Testis (tissue), 3 donors: ENCODE results near the gene BCL2A1. TPM values are rescaled to one million over a fixed set of nuclear protein-coding genes. Genes with fewer than 3 reads are reported as not detected.

Experiments
- DNase-seq: peaks from one replicate; pipeline ENCODE4 v3.0.0-alpha.2; 2019
- H3K27ac ChIP-seq, 2 donors: fragments of 200-600 bp; sonication (generic); one replicate each; pipeline ENCODE4 v1.5.1; 2019
- H3K27me3 ChIP-seq: fragments of 200-600 bp; sonication (generic); one replicate; pipeline ENCODE4 v1.5.1; 2019
- H3K36me3 ChIP-seq: fragments of 200-600 bp; sonication (generic); one replicate; pipeline ENCODE4 v1.5.1; 2017; ENCODE audit warnings: low read depth; ENCODE audit errors: missing control alignments
- H3K4me1 ChIP-seq: fragments of 200-600 bp; sonication (generic); one replicate; pipeline ENCODE4 v1.5.1; 2019
- H3K4me3 ChIP-seq, 2 donors: fragments of 200-600 bp; sonication (generic); one replicate each; pipeline ENCODE4 v1.5.1; 2017 to 2019
- H3K9me3 ChIP-seq: fragments of 200-600 bp; sonication (generic); one replicate; pipeline ENCODE4 v1.5.1; 2017
- CTCF ChIP-seq, 3 experiments: fragments of 450-650 bp in 2 of 3; fragments of 200-600 bp in 1 of 3; sonication (generic) in 1 of 3; IDR thresholded peaks; one replicate each; pipeline ENCODE4 v1.5.1; 2016 to 2019; ENCODE audit warnings: antibody characterized with exemption in 3 of 3, mild to moderate bottlenecking in 2 of 3, moderate library complexity in 1 of 3
- POLR2A ChIP-seq: fragments of 450-650 bp; IDR thresholded peaks from one replicate; pipeline ENCODE4 v1.6.1; 2017; ENCODE audit warnings: antibody characterized with exemption, mild to moderate bottlenecking, moderate library complexity
- WGBS, 2 donors: methylation state at CpG; one replicate each; pipeline ENCODE4 v1.1.5; 2018; 5-methylcytosine and 5-hydroxymethylcytosine counted together
- intact Hi-C: fragments of 100-400 bp; cut with DNase I; formaldehyde crosslinking; loops from one replicate; pipeline ENCODE4 v1.15.1; 2023; ENCODE audit warnings: low total_unique reads
- polyA plus RNA-seq: library from polyadenylated mRNA; stranded (reverse); fragments of 350-450 nt; fragmentation: Illumina TruSeq; extraction: RNeasy Lipid Tissue Mini Kit (QIAGEN cat#74804); gene quantifications from one replicate; pipeline ENCODE4 v1.2.3, GENCODE V29; 2014; ENCODE audit warnings: low read depth, low replicate concordance; ENCODE audit not compliant: insufficient read depth
- total RNA-seq, 2 donors: library from RNA; depleted of rRNA; stranded (reverse); fragments of >200 nt; gene quantifications; one replicate each; pipeline ENCODE4 v1.2.3, GENCODE V29; 2016

Gene BCL2A1
- total and polyA plus RNA-seq, 3 donors from 2014 or later = 2.3 TPM; not detected in 2

- Histone ChIP-seq H3K36me3 (no peaks in the 10 kb centered on the region), H3K4me1 (peaks cover 5% of the 10 kb centered on the region), H3K27ac (no peak overlapping the region), H3K9me3 (no peaks in the 10 kb centered on the region), H3K4me3 (no peak overlapping the region), H3K27me3 (no peaks in the 10 kb centered on the region)
- WGBS, 2 donors = 61 to 83% methylated on average over 3 of the region's 3 CpGs
- intact Hi-C loops = no loop called here
- TF ChIP-seq POLR2A = no peak
- TF ChIP-seq CTCF (IDR thresholded peaks at IDR 0.05) = no peak
- DNase-seq = no peak
Observed at GRCh38 chr15:79972863-79973262, 1.9 kb upstream of the BCL2A1 start.

- no peak overlapping the region for H3K4me3 ChIP-seq
- no peak overlapping the region for H3K27ac ChIP-seq
- no peak for DNase-seq
- H3K27me3 ChIP-seq = no peaks in the 10 kb centered on the region
- H3K36me3 ChIP-seq = no peaks in the 10 kb centered on the region
- no peaks in the 10 kb centered on the region for H3K9me3 ChIP-seq
- intact Hi-C loops = no loop called here
- TF ChIP-seq POLR2A (no peak), CTCF (IDR thresholded peaks at IDR 0.05) (no peak)
- peaks cover 5% of the 10 kb centered on the region for H3K4me1 ChIP-seq
- 67 to 84% methylated on average over 1 of the region's 1 CpG for WGBS, 2 donors
Observed at GRCh38 chr15:79970181-79970580, 815 bp downstream of the BCL2A1 start.

- peaks cover 5% of the 10 kb centered on the region for H3K4me1 ChIP-seq
- no peak overlapping the region for H3K4me3 ChIP-seq
- intact Hi-C loops = no loop called here
- no peaks in the 10 kb centered on the region for H3K27me3 ChIP-seq
- 91 to 93% methylated on average over 5 of the region's 5 CpGs for WGBS, 2 donors
- TF ChIP-seq POLR2A = no peak
- TF ChIP-seq CTCF (IDR thresholded peaks at IDR 0.05) = no peak
- DNase-seq = no peak
- H3K9me3 ChIP-seq = no peaks in the 10 kb centered on the region
- no peaks in the 10 kb centered on the region for H3K36me3 ChIP-seq
- no peak overlapping the region for H3K27ac ChIP-seq
Observed at GRCh38 chr15:79969146-79969545, 1.9 kb downstream of the BCL2A1 start.

GRCh38 chr15:79967298-79968182 is 3.5 kb downstream of the BCL2A1 start:
- H3K9me3 ChIP-seq = no peaks in the 10 kb centered on the region
- DNase-seq = no peak
- no peak overlapping the region for H3K27ac ChIP-seq
- H3K36me3 ChIP-seq = no peaks in the 10 kb centered on the region
- peaks cover 5% of the 10 kb centered on the region for H3K4me1 ChIP-seq
- no peaks in the 10 kb centered on the region for H3K27me3 ChIP-seq
- TF ChIP-seq CTCF (IDR thresholded peaks at IDR 0.05) (no peak), POLR2A (no peak)
- H3K4me3 ChIP-seq = no peak overlapping the region
- WGBS, 2 donors = 95 to 96% methylated on average over 10 of the region's 10 CpGs
- intact Hi-C loops = no loop called here
